HUDEP-2 (cell line): ENCODE results near the gene LGALS7B.
A peak's percentile ranks its signal among the peaks of the same experiment; 100 is the strongest.
"Not testable (repeated sequence)": the region's sequence is repeated elsewhere in the genome, so short reads cannot be mapped to it uniquely, and the experiment has no call there.

Experiments
- DNase-seq, 76 experiments: peaks; one replicate each; lab custom pipeline; 2025; ENCODE audit not compliant: unreplicated experiment in 76 of 76; lab: John Stamatoyannopoulos, UW

LGALS7B gene

DNA sequence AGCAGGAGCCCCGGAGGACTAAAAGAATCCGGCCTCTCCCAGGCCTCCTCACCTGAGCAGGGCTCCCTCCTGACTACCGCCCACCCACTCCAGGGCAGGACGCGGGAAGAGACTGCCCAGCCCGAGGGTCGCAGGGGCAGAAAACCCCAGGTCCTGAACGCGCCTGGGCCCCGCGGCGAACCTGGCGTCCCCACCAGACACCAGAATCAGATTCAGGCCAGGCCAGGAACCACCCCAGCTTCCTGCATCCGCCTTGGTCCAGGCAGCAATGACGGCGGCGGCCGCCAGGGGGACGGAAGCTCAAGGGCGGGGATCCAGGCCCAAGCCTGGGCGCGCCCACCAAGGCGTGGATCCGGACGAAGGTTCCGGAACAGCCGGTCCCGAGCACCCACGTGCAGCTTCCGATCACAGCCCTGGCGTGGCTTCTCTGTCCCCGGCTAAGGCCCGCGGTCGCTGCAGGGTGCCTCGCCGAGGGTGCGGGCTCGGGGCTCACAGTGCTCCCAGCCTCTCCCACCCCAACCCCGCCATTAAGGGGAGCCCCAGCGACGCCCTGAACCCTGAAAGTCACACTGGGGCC, 19.3 kb upstream of the LGALS7B start:
- DNase-seq: peak in 75 of 76 experiments; percentile 46 to 97 (median 89)

GRCh38 chr19:38770228-38770948, 18.6 kb upstream of the LGALS7B start:
- DNase-seq: not testable (repeated sequence)

DNA sequence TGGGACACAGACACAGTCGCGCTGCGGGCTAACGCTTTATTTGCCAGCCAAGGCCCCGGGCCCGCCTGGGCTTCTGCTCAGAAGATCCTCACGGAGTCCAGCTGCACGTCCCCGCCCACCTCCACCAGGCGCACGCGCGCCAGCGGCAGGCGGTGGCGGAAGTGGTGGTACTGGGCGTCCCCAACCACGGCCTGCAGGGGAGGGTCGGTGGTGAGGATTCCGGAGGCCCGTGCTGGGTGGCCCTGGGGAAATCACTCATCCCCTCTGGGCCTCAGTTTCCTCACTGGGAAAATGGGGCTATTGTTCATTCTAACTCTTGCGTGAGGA, 18.1 kb upstream of the LGALS7B start:
- DNase-seq: not testable (repeated sequence)

DNA sequence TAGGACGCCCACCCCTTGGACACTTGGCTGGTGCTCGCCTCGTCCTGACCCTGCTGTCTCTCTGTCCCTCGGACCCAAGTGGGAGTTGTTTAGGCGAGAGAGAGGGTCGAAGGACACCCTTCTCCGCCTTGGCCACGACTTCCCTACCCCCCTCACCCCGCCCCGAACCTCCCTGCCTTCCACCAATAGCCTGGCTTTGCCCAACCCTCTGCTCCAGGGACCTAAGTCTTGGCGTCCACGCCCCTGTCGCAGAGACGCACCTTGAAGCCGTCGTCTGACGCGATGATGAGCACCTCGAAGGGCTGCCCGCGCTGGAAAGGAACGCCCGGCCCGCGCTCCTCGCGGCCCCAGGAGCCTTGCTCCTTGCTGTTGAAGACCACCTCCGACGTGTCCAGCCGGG, 17.4 kb upstream of the LGALS7B start:
- DNase-seq: not testable (repeated sequence)

DNA sequence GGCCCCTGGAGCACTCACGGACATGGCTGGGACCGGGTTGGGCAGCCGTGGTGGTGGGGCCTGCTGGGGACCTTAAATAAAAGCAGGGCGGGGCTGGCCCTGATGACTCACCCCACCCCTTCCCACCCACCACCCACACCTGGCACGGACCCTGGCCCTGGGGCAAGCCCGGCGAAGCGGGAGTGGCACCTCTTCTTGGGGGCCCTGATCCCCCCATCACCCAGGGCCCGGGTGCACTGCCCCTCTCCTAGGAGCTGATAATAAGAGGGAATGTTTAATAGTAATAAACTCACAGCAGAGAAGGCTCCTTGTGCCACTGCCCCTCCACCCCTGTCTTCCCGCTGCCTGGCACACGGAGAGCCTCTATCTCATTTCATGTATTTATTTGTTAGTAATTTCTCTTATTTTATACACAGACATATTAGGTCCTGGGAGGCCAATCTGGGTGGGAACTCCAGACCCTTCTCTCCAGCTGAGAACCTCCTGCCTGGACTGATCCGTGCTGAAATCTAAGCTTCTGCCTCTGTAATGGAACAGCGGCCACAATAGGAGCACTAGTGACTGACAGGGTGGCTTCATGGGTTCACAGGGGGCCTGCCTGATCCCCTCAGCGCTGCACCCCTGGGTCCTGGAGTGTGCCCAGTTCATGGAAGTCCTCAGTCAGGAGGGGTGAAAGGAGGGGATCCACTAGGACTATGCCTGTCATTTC, 15.4 kb upstream of the LGALS7B start, which contains the start of gene LGALS7:
TSS of gene LGALS7 (minus strand) at position 49 of the 709 bp plus-strand sequence. CDS start at position 24, 25 bp downstream.
- DNase-seq: no peak

DNA sequence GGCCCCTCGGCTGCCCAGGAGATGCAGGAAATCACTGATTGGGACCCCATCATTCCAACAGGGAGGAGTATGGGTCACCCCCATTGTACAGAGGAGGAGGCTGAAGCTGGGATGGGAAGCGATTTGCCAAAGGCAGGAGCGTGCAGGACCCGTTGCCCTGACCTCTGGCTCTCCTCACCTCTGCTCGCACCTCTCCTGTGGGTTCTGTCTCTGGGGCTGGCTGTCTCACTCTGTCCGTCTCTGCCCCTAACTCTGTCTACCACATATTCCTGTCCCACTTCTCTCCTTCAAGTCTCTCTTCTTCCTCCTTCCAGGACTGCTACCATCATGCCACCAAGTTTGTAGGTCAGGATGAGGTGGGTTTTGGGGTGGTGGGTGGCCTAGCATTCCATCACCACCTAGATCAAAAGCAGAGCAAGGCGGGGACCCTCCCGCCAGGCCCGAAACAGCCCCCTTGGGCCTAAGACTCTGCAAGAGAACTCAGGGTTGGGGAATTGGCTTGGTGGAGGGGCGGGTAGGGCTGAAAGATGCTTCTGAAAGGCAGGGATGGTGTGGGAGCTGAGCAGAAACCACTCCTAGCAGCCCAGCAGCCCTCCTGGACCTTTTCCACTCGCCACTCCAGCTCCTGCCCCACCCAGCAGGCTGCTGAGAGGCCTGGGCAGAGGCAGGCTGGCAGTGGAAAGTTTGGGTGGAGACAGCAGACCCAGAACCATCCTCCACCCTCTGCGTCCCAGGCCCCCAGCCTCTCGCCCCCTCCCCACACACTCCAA, 14.6 kb upstream of the LGALS7B start:
- no peak for DNase-seq

- no peak for DNase-seq
Observed at GRCh38 chr19:38778733-38779132, 10.3 kb upstream of the LGALS7B start.

DNA sequence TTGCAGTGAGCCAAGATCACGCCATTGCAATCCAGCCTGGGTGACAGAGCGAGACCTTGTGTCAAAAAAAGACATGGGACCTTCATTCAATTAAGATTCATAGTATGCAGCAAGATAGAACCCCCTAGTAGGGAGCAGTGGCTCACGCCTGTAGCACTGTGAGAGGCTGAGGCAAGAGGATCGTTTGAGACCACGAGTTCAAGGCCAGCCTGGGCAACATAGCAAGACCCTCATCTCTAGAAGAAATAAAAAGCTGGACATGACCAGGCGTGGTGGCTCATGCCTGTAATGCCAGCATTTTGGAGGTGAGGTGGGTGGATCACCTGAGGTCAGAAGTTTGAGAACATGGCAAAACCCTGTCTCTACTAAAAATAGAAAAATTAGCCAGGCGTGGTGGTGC, 8.6 kb upstream of the LGALS7B start:
- no peak for DNase-seq

- peak in 70 of 76 experiments; percentile 22 to 85 (median 60) for DNase-seq
Observed at GRCh38 chr19:38781058-38781457, 7.9 kb upstream of the LGALS7B start.

- not testable (repeated sequence) for DNase-seq
Observed at GRCh38 chr19:38782212-38782611, 6.8 kb upstream of the LGALS7B start.

GRCh38 chr19:38784224-38784623, 4.8 kb upstream of the LGALS7B start:
- peak in 14 of 76 experiments; percentile 6 to 52 (median 24) for DNase-seq

- DNase-seq: no peak
Observed at GRCh38 chr19:38785187-38785699, 3.8 kb upstream of the LGALS7B start.

- not testable (repeated sequence) for DNase-seq
Observed at GRCh38 chr19:38786061-38786460, 2.9 kb upstream of the LGALS7B start.

- no peak for DNase-seq
Observed at GRCh38 chr19:38786572-38787265, 2.3 kb upstream of the LGALS7B start.

- DNase-seq: not testable (repeated sequence)
Observed at GRCh38 chr19:38790507-38791403, 1.8 kb downstream of the LGALS7B start.

DNA sequence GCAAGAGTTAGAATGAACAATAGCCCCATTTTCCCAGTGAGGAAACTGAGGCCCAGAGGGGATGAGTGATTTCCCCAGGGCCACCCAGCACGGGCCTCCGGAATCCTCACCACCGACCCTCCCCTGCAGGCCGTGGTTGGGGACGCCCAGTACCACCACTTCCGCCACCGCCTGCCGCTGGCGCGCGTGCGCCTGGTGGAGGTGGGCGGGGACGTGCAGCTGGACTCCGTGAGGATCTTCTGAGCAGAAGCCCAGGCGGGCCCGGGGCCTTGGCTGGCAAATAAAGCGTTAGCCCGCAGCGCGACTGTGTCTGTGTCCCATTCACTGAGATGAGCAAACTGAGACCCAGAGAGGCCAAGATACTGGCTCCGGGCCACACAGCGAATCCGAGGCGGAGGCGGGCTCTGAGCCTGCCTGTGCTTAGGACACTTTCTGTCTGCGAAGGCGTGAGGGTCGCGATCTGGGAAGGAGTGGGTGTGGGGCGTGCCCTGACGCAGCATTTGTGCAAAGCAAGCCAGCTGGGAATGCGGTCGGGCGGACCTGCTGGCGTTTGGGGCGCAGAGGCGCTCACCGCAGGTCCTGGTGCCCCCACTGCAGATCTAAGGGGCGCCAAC, 2.6 kb downstream of the LGALS7B start:
- DNase-seq: not testable (repeated sequence)

DNA sequence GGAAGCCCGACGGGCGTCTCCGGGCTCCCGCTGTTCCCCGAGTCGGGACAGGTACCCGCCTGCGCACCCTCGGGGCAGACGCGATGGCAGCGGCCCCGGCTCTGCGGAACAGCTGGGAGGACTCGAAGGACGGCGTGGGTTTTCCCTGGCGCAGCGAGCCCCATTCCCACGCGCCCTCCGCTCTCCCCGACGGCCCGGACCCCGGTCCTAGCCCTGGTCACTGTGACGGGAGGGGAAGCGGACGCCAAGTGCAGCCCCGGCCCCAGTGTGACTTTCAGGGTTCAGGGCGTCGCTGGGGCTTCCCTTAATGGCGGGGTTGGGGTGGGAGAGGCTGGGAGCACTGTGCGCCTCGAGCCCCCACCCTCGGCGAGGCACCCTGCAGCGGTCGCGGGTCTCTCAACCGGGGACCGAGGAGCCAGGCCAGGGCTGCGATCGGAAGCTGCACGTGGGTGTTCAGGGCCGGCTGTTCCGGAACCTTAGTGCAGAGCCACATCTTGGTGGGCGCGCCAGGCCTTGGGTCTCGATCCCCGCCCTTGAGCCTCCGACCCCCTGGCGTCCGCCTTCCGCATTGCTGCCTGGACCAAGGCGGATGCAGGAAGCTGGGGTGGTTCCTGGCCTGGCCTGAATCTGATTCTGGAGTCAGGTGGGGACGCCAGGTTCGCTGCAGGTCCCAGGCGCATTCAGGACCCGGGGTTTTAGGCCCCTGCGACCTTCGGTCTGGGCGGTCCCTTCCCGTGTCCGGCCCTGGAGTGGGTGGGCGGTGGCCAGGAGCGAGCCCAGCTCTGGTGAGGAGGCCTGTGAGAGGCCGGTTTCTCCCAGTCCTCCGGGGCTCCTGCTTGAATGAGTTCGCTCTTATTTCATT, 3.5 kb downstream of the LGALS7B start:
- DNase-seq: no peak

DNA sequence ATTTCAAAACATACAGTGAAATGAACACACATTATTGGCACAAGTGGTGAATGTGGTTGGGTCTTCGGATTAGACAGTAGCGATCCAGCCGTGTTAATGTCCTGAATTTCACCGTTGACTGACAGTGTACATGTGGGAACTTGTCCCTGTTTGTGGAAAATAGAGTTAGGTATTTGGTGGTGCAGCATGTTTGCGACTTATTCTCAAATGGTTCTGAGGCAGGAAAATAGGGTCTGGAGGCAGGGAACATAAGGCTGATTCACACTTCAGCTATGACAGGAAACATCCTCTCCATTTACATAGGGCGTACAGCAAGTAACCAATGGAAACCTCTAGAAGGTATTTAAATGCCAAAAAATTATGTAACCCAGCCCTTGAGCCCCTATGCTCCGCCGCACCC, 4.2 kb downstream of the LGALS7B start:
- no peak for DNase-seq
